DMS153 treated with DMSO at 0.1 percent for 48 hours (cell line): ENCODE results near the gene NFAM1.
A peak's percentile ranks its signal among the peaks of the same experiment; 100 is the strongest.

Source experiments
- DNase-seq: peaks from one replicate; lab custom pipeline; 2025; ENCODE audit not compliant: unreplicated experiment; lab: John Stamatoyannopoulos, UW

Gene NFAM1

GRCh38 chr22:42363892-42364291 is 68.3 kb downstream of the NFAM1 start:
- DNase-seq = no peak

GRCh38 chr22:42361523-42361922 is 70.7 kb downstream of the NFAM1 start:
- DNase-seq = no peak

GRCh38 chr22:42360348-42360747 is 71.9 kb downstream of the NFAM1 start:
- peak; percentile 59 for DNase-seq

- no peak for DNase-seq
Measured at GRCh38 chr22:42358643-42359558, 73.3 kb downstream of the NFAM1 start.

GRCh38 chr22:42357634-42358296 is 74.4 kb downstream of the NFAM1 start:
- no peak for DNase-seq

GRCh38 chr22:42357221-42357620 is 75.0 kb downstream of the NFAM1 start:
- DNase-seq = no peak

GRCh38 chr22:42356533-42356932 is 75.7 kb downstream of the NFAM1 start:
- DNase-seq = no peak

- DNase-seq = peak; percentile 85
Measured at GRCh38 chr22:42353883-42354727, 78.1 kb downstream of the NFAM1 start.

GRCh38 chr22:42350373-42350772 is 81.8 kb downstream of the NFAM1 start:
- DNase-seq = no peak

- DNase-seq = no peak
Measured at GRCh38 chr22:42347281-42347824, 84.8 kb downstream of the NFAM1 start.

- no peak for DNase-seq
Measured at GRCh38 chr22:42346722-42347121, 85.5 kb downstream of the NFAM1 start.

- no peak for DNase-seq
Measured at GRCh38 chr22:42345458-42345857, 86.7 kb downstream of the NFAM1 start.

GRCh38 chr22:42344361-42344905 is 87.8 kb downstream of the NFAM1 start:
- peak; percentile 60 for DNase-seq

- DNase-seq = no peak
Measured at GRCh38 chr22:42343531-42344081, 88.6 kb downstream of the NFAM1 start.

GRCh38 chr22:42343121-42343454 is 89.1 kb downstream of the NFAM1 start:
- no peak for DNase-seq

- no peak for DNase-seq
Measured at GRCh38 chr22:42342426-42343120, 89.6 kb downstream of the NFAM1 start.

- no peak for DNase-seq
Measured at GRCh38 chr22:42341779-42342178, 90.4 kb downstream of the NFAM1 start.

GRCh38 chr22:42340829-42341383 is 91.3 kb downstream of the NFAM1 start:
- DNase-seq = peak; percentile 35

GRCh38 chr22:42340150-42340549 is 92.1 kb downstream of the NFAM1 start:
- no peak for DNase-seq

GRCh38 chr22:42338479-42338878 is 93.7 kb downstream of the NFAM1 start:
- DNase-seq = peak; percentile 14
